Gastrocnemius medialis (tissue), 4 donors: ENCODE data around the gene CNIH3. TPM values are rescaled to one million over a fixed set of nuclear protein-coding genes. Genes with fewer than 3 reads are reported as not detected.

ENCODE experiments used
- ATAC-seq, 2 donors: fragments of 150-250 bp; one replicate each; pipeline ENCODE4 v1.9.1; 2016
- DNase-seq, 2 donors: peaks; one replicate each; pipeline ENCODE4 v3.0.0-alpha.2; 2019
- H3K27ac ChIP-seq, 4 donors: fragments of 200-600 bp; sonication (generic); 1 replicate in 1 of 4; 2 replicates in 3 of 4; pipeline ENCODE4 v1.5.1; 2016 to 2018; ENCODE audit warnings: mild to moderate bottlenecking in 2 of 4, moderate library complexity in 1 of 4
- H3K27me3 ChIP-seq, 3 donors: fragments of 200-600 bp; sonication (generic) in 2 of 3; 1 replicate in 1 of 3; 2 replicates in 2 of 3; pipeline versions ENCODE4 v1.5.1 to v1.6.0; 2016 to 2019; ENCODE audit warnings: mild to moderate bottlenecking in 1 of 3, moderate library complexity in 1 of 3
- H3K36me3 ChIP-seq, 2 donors: fragments of 200-600 bp; sonication (generic) in 1 of 2; one replicate each; pipeline ENCODE4 v1.5.1; 2017 to 2018
- H3K4me1 ChIP-seq, 2 donors: fragments of 200-600 bp; sonication (generic) in 1 of 2; one replicate each; pipeline ENCODE4 v1.5.1; 2016 to 2017; ENCODE audit warnings: mild to moderate bottlenecking in 2 of 2
- H3K4me3 ChIP-seq, 4 donors: fragments of 200-600 bp; sonication (generic) in 3 of 4; 1 replicate in 1 of 4; 2 replicates in 3 of 4; pipeline ENCODE4 v1.5.1; 2016 to 2019; ENCODE audit warnings: mild to moderate bottlenecking in 2 of 4
- H3K9me3 ChIP-seq, 3 donors: fragments of 200-600 bp; sonication (generic) in 2 of 3; 1 replicate in 1 of 3; 2 replicates in 2 of 3; pipeline ENCODE4 v1.5.1; 2016 to 2019
- CTCF ChIP-seq, 5 experiments: fragments of 450-650 bp in 3 of 5; fragments of 200-600 bp in 2 of 5; sonication (generic) in 2 of 5; IDR thresholded peaks in 4 of 5; conservative IDR thresholded peaks in 1 of 5; 1 replicate in 4 of 5; 2 replicates in 1 of 5; pipeline ENCODE4 v1.5.1; 2016 to 2019; ENCODE audit warnings: antibody characterized with exemption in 5 of 5, mild to moderate bottlenecking in 3 of 5, moderate library complexity in 3 of 5
- POLR2A ChIP-seq, 2 donors: fragments of 450-650 bp; IDR thresholded peaks; one replicate each; pipeline ENCODE4 v1.6.1; 2017; ENCODE audit warnings: antibody characterized with exemption in 2 of 2, mild to moderate bottlenecking in 2 of 2, moderate library complexity in 2 of 2
- in situ Hi-C, 4 donors: fragments of 200-750 bp; cut with MboI; loops; one replicate each; pipeline versions ENCODE4 v1.15.0 to v1.8.0; 2017; ENCODE audit warnings: low sequenced_read_pairs in 4 of 4
- intact Hi-C: fragments of 100-400 bp; cut with DNase I; formaldehyde crosslinking; loops from one replicate; pipeline ENCODE4 v1.15.1; 2023; ENCODE audit warnings: low total_unique reads
- total RNA-seq, 4 donors: library from RNA; depleted of rRNA; stranded (reverse); fragments of >200 nt; gene quantifications; one replicate each; pipeline versions ENCODE4 v1.1.0 to v1.2.3, GENCODE V29; 2016

Gene CNIH3
- total RNA-seq, 4 donors from 2014 or later: 0.95 to 1.6 (median 1.5) TPM; not detected in 1

- no peak for DNase-seq
- Histone ChIP-seq H3K36me3 (no peaks in the 10 kb centered on the region), H3K4me1 (no peaks in the 10 kb centered on the region), H3K9me3 (no peaks in the 10 kb centered on the region), H3K4me3 (no peak overlapping the region), H3K27me3 (no peaks in the 10 kb centered on the region), H3K27ac (no peak overlapping the region)
- intact Hi-C loops (no loop called here), in situ Hi-C loops (no loop called here)
- ATAC-seq: no peak
- no peak for TF ChIP-seq CTCF (IDR thresholded peaks at IDR 0.05 in 4 of 5, conservative IDR thresholded peaks at IDR 0.05 in 1 of 5)
- TF ChIP-seq POLR2A (IDR thresholded peaks at IDR 0.05): no peak
These were observed 157.5 kb downstream of the CNIH3 start for GRCh38 chr1:224773646-224774045.

- TF ChIP-seq CTCF (IDR thresholded peaks at IDR 0.05 in 4 of 5, conservative IDR thresholded peaks at IDR 0.05 in 1 of 5) (no peak), POLR2A (IDR thresholded peaks at IDR 0.05) (no peak)
- Histone ChIP-seq H3K27me3 (no peaks in the 10 kb centered on the region), H3K4me1 (no peaks in the 10 kb centered on the region), H3K36me3 (no peaks in the 10 kb centered on the region), H3K4me3 (no peak overlapping the region), H3K27ac (no peak overlapping the region), H3K9me3 (no peaks in the 10 kb centered on the region)
- in situ Hi-C loops: no loop called here
- ATAC-seq (no peak), DNase-seq (no peak)
- intact Hi-C loops: no loop called here
These were observed 158.3 kb downstream of the CNIH3 start for GRCh38 chr1:224774378-224774777.

DNA sequence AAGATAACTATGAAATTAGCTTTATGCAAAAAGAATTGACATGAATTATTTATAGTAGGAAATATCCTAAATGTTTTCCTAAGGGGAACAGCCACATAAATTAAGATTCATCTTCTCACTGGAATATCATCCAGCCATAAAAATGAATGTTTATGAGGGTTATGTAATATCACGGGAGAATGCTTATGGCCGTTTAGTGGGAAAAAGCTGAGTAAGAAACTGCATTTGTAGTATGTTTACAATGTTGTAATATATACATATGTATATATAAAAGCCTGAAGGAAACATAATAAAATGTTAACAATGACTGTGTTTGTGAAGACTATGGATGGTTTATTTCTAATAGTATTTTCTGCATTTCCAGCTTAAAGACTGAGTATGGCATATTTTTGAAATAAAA is 161.1 kb downstream of the CNIH3 start:
- no peak for TF ChIP-seq POLR2A (IDR thresholded peaks at IDR 0.05)
- no peak for TF ChIP-seq CTCF (IDR thresholded peaks at IDR 0.05 in 4 of 5, conservative IDR thresholded peaks at IDR 0.05 in 1 of 5)
- Histone ChIP-seq H3K9me3 (no peaks in the 10 kb centered on the region), H3K27me3 (no peaks in the 10 kb centered on the region), H3K36me3 (no peaks in the 10 kb centered on the region), H3K27ac (no peak overlapping the region), H3K4me3 (no peak overlapping the region), H3K4me1 (no peaks in the 10 kb centered on the region)
- in situ Hi-C loops (no loop called here), intact Hi-C loops (no loop called here)
- DNase-seq: no peak
- no peak for ATAC-seq

DNA sequence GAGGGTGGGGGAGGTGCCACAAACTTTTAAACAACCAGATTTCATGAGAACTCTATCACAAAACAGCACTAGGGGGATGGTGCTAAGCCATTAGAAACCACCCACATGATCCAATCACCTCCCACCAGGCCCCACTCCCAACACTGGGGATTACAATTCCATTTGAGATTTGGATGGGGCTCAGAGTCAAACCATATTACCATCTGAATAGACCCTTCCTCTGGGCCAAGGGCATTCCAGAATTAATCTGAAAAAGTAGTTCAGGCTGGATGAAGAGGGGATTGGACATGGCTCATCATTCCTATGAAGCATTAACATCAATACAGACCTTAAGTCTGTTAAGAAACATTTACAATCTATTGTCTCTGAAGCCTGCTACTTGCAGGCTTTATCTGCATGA is 163.4 kb downstream of the CNIH3 start:
- in situ Hi-C loops: no loop called here
- intact Hi-C loops: no loop called here
- no peaks in the 10 kb centered on the region for H3K27me3 ChIP-seq
- TF ChIP-seq POLR2A (IDR thresholded peaks at IDR 0.05) (no peak), CTCF (IDR thresholded peaks at IDR 0.05 in 4 of 5, conservative IDR thresholded peaks at IDR 0.05 in 1 of 5) (no peak)
- no peaks in the 10 kb centered on the region for H3K9me3 ChIP-seq
- H3K4me1 ChIP-seq: no peaks in the 10 kb centered on the region
- no peaks in the 10 kb centered on the region for H3K36me3 ChIP-seq
- H3K27ac ChIP-seq: no peak overlapping the region
- DNase-seq (no peak), ATAC-seq (no peak)
- H3K4me3 ChIP-seq: no peak overlapping the region

DNA sequence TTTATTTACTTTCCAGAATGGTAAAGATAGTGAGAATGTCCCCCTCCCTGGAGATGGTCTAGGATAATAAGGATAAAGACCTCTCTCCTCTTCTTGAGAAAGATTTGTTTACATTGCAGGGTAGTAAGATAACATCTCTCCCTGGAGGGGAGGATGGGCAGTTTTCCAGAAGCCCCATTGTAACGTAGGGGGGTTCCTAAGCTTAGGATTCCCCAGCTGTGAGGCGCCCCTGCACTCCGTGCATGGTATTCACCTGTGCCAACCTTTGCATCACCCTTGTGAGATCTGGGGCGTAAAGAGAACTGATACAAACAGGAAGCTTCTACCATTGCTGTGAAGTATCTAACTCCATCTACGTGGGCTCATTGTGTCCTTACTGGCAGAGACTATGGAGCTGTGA is 164.6 kb downstream of the CNIH3 start:
- DNase-seq: no peak
- no peaks in the 10 kb centered on the region for H3K4me1 ChIP-seq
- intact Hi-C loops (no loop called here), in situ Hi-C loops (no loop called here)
- ATAC-seq: no peak
- H3K9me3 ChIP-seq: no peaks in the 10 kb centered on the region
- H3K27ac ChIP-seq: no peak overlapping the region
- H3K36me3 ChIP-seq: no peaks in the 10 kb centered on the region
- no peak overlapping the region for H3K4me3 ChIP-seq
- H3K27me3 ChIP-seq: no peaks in the 10 kb centered on the region
- TF ChIP-seq CTCF (IDR thresholded peaks at IDR 0.05 in 4 of 5, conservative IDR thresholded peaks at IDR 0.05 in 1 of 5) (no peak), POLR2A (IDR thresholded peaks at IDR 0.05) (no peak)
